CD8-positive, alpha-beta memory T cell (primary cell): ENCODE measurements around the gene KRTAP10-12. TPM values are rescaled to one million over a fixed set of nuclear protein-coding genes. Genes with fewer than 3 reads are reported as not detected.
A peak's percentile ranks its signal among the peaks of the same experiment; 100 is the strongest.
"Not testable (repeated sequence)": the region's sequence is repeated elsewhere in the genome, so short reads cannot be mapped to it uniquely, and the experiment has no call there.

ENCODE experiments used
- CTCF ChIA-PET: fragments of 350-600 bp; sonication (Branson Sonifier 250); formaldehyde crosslinking; loops from one replicate; lab custom pipeline; 2021; ENCODE audit warnings: antibody characterized with exemption; lab: Charles Lee
- POLR2A ChIA-PET: fragments of 350-600 bp; sonication (Branson Sonifier 250); formaldehyde crosslinking; loops from one replicate; lab custom pipeline; 2021; ENCODE audit warnings: antibody characterized with exemption; lab: Charles Lee
- DNase-seq, 5 donors: peaks; one replicate each; pipeline versions ENCODE4 v3.0.0 to v3.0.0-alpha.2; 2020 to 2022; ENCODE audit warnings: mixed read lengths in 1 of 5
- H3K27ac ChIP-seq: one replicate; pipeline ENCODE4 v1.7.0; 2013; ENCODE audit warnings: low read depth, mild to moderate bottlenecking, low read length, moderate library complexity
- H3K27me3 ChIP-seq: 2 replicates; pipeline ENCODE4 v1.7.0; 2013; ENCODE audit warnings: low read length, mild to moderate bottlenecking; ENCODE audit not compliant: insufficient read depth, poor library complexity, severe bottlenecking
- H3K36me3 ChIP-seq: 2 replicates; pipeline ENCODE4 v1.7.0; 2013; ENCODE audit warnings: mild to moderate bottlenecking, low read length, moderate library complexity; ENCODE audit not compliant: insufficient read depth
- H3K4me1 ChIP-seq: 2 replicates; pipeline ENCODE4 v1.7.0; 2013; ENCODE audit warnings: mild to moderate bottlenecking, low read length, moderate library complexity; ENCODE audit not compliant: insufficient read depth
- H3K4me3 ChIP-seq: 2 replicates; pipeline ENCODE4 v1.7.0; 2013; ENCODE audit warnings: mild to moderate bottlenecking, low read length
- H3K9me3 ChIP-seq: 2 replicates; pipeline ENCODE4 v1.7.0; 2013; ENCODE audit warnings: mild to moderate bottlenecking, low read length
- H3K27ac Mint-ChIP-seq, 8 donors: one replicate each; pipeline ENCODE4 v1.8.0; 2020 to 2021; ENCODE audit warnings: mixed read lengths in 8 of 8, mild to moderate bottlenecking in 6 of 8, inconsistent platforms in 3 of 8, moderate library complexity in 3 of 8
- H3K27me3 Mint-ChIP-seq, 2 donors: one replicate each; pipeline ENCODE4 v1.8.0; 2020 to 2021; ENCODE audit warnings: mixed read lengths in 2 of 2, mild to moderate bottlenecking in 1 of 2, moderate library complexity in 1 of 2
- H3K36me3 Mint-ChIP-seq, 3 donors: one replicate each; pipeline ENCODE4 v1.8.0; 2020 to 2021; ENCODE audit warnings: mixed read lengths in 3 of 3, inconsistent platforms in 1 of 3, mild to moderate bottlenecking in 1 of 3
- H3K4me1 Mint-ChIP-seq, 3 donors: one replicate each; pipeline ENCODE4 v1.8.0; 2020 to 2021; ENCODE audit warnings: mixed read lengths in 3 of 3, inconsistent platforms in 1 of 3, mild to moderate bottlenecking in 1 of 3
- H3K4me3 Mint-ChIP-seq, 7 donors: one replicate each; pipeline ENCODE4 v1.8.0; 2020 to 2021; ENCODE audit warnings: mixed read lengths in 7 of 7, mild to moderate bottlenecking in 6 of 7, moderate library complexity in 4 of 7, inconsistent platforms in 2 of 7
- H3K9me3 Mint-ChIP-seq, 5 donors: one replicate each; pipeline ENCODE4 v1.8.0; 2020 to 2022; ENCODE audit warnings: mixed read lengths in 5 of 5, mild to moderate bottlenecking in 3 of 5, moderate library complexity in 2 of 5, inconsistent platforms in 1 of 5
- polyA plus RNA-seq: library from polyadenylated mRNA; unstranded; fragments of 300-500 nt; fragmentation: Illumina TruSeq; gene quantifications from one replicate; pipeline ENCODE4 v1.2.3, GENCODE V29; 2021
- total RNA-seq, 2 experiments: library from RNA; stranded (reverse); gene quantifications; one replicate each; pipeline ENCODE4 v1.2.3, GENCODE V29; 2021

The KRTAP10-12 gene
- total and polyA plus RNA-seq, 3 experiments from 2014 or later: not detected

GRCh38 chr21:44658913-44659595 lies 37.9 kb upstream of the KRTAP10-12 start:
- peaks cover 8 to 22% (median 13%) of the 10 kb centered on the region in 3 donors for H3K36me3 Mint-ChIP-seq
- Histone ChIP-seq H3K36me3 (no peaks in the 10 kb centered on the region), H3K4me3 (peak overlapping the region; percentile 38), H3K27ac (peak overlapping the region; percentile 67), H3K4me1 (peaks cover 59% of the 10 kb centered on the region), H3K27me3 (no peaks in the 10 kb centered on the region), H3K9me3 (peaks cover 9% of the 10 kb centered on the region)
- peaks cover 0 to 6% of the 10 kb centered on the region in 2 donors for H3K27me3 Mint-ChIP-seq
- peak overlapping the region; percentile 91 to 99 (median 96) for H3K27ac Mint-ChIP-seq
- peaks cover 58 to 63% (median 60%) of the 10 kb centered on the region in 3 donors for H3K4me1 Mint-ChIP-seq
- peak overlapping the region; percentile 37 to 85 (median 71) for H3K4me3 Mint-ChIP-seq
- peak in 2 of 5 donors; percentile 45 to 62 for DNase-seq
- H3K9me3 Mint-ChIP-seq: peaks cover 8 to 31% (median 22%) of the 10 kb centered on the region in 5 donors
- POLR2A ChIA-PET: interaction anchor here (1.8 kb wide), 1 partner anchor 40 kb away, joined by 23 read pairs; no protein-coding TSS in a partner anchor
- CTCF ChIA-PET: interaction anchor here (0.9 to 2.1 kb wide), 4 partner anchors 10 to 149 kb away, joined by 3 to 7 read pairs (median 5); no protein-coding TSS in a partner anchor

- POLR2A ChIA-PET: not testable (repeated sequence)
Observed at GRCh38 chr21:44661567-44661966, 35.4 kb upstream of the KRTAP10-12 start.

DNA sequence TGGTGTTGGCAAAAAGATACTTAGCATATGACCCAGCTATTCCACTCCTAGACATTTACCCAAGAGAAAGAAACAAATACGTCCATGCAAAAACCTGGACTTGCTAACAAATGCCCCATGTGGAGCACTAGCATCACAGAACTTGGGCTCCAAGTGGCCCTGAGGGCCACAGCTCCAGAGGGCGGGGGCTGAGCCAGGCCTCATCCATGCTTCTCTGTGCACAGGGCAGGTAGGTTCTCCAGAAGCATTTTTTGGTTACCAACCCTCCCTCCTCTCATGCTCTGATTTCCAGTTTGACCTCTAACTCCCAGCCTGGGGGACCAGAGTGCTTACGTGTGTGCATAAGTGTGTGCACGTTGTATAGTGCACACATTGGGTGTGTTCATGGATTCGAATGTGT lies 32.3 kb upstream of the KRTAP10-12 start:
- peaks cover 4% of the 10 kb centered on the region for H3K4me1 ChIP-seq
- H3K27ac ChIP-seq: no peak overlapping the region
- no peaks in the 10 kb centered on the region for H3K9me3 ChIP-seq
- H3K4me3 ChIP-seq: no peak overlapping the region
- H3K27me3 Mint-ChIP-seq: peaks cover 4 to 6% of the 10 kb centered on the region in 2 donors
- H3K36me3 Mint-ChIP-seq: peaks cover 0 to 24% (median 6%) of the 10 kb centered on the region in 3 donors
- H3K27me3 ChIP-seq: no peaks in the 10 kb centered on the region
- H3K4me1 Mint-ChIP-seq: peaks cover 6 to 8% (median 7%) of the 10 kb centered on the region in 3 donors
- ChIA-PET CTCF (no interaction called here), POLR2A (no interaction called here)
- H3K27ac Mint-ChIP-seq: no peak overlapping the region
- H3K36me3 ChIP-seq: no peaks in the 10 kb centered on the region
- DNase-seq: no peak
- H3K9me3 Mint-ChIP-seq: peaks cover 0 to 18% (median 7%) of the 10 kb centered on the region in 5 donors
- H3K4me3 Mint-ChIP-seq: no peak overlapping the region

More at GRCh38 chr21:44661567-44661966, 35.4 kb upstream of the KRTAP10-12 start:
- H3K36me3 ChIP-seq, H3K9me3 ChIP-seq, H3K27ac ChIP-seq, H3K4me3 ChIP-seq, H3K4me3 Mint-ChIP-seq, H3K27me3 ChIP-seq, DNase-seq, H3K27me3 Mint-ChIP-seq, CTCF ChIA-PET: not testable (repeated sequence)
- H3K4me1 ChIP-seq: peaks cover 34% of the 10 kb centered on the region
- Mint-ChIP-seq H3K4me1 (peaks cover 38 to 39% (median 38%) of the 10 kb centered on the region in 3 donors), H3K36me3 (peaks cover 7 to 20% (median 8%) of the 10 kb centered on the region in 3 donors), H3K27ac (peak overlapping the region in 1 of 8 donors; percentile 6), H3K9me3 (peaks cover 4 to 22% (median 12%) of the 10 kb centered on the region in 5 donors)

- Mint-ChIP-seq H3K4me3 (no peak within 1 kb of the TSS), H3K9me3 (peaks cover 2 to 25% (median 9%) of the 10 kb centered on the region in 5 donors), H3K27ac (peak within 1 kb of the TSS in 1 of 8 donors; percentile 95), H3K4me1 (no peaks in the 10 kb centered on the region), H3K27me3 (peaks cover 5 to 6% of the 10 kb centered on the region in 2 donors), H3K36me3 (peaks cover 0 to 20% (median 4%) of the 10 kb centered on the region in 3 donors)
- H3K36me3 ChIP-seq: no peaks in the 10 kb centered on the region
- no peaks in the 10 kb centered on the region for H3K27me3 ChIP-seq
- no peaks in the 10 kb centered on the region for H3K4me1 ChIP-seq
- no peak for DNase-seq
- no peak within 1 kb of the TSS for H3K27ac ChIP-seq
- CTCF ChIA-PET: no interaction called here
- POLR2A ChIA-PET: interaction anchor here (0.5 to 0.7 kb wide), 2 partner anchors 31 to 1618 kb away, joined by 3 to 5 read pairs; no protein-coding TSS in a partner anchor
- no peaks in the 10 kb centered on the region for H3K9me3 ChIP-seq
- H3K4me3 ChIP-seq: no peak within 1 kb of the TSS
Observed at GRCh38 chr21:44666401-44667320, 30.3 kb upstream of the KRTAP10-12 start, which contains the start of gene KRTAP12-2. Gene KRTAP12-2, minus strand, starts transcription at chr21:44666927. Its CDS starts 41 bp downstream, at chr21:44666886.

- H3K9me3 ChIP-seq: no peaks in the 10 kb centered on the region
- Mint-ChIP-seq H3K9me3 (peaks cover 6 to 27% (median 16%) of the 10 kb centered on the region in 5 donors), H3K27ac (no peak overlapping the region), H3K4me1 (no peaks in the 10 kb centered on the region), H3K27me3 (peaks cover 4 to 6% of the 10 kb centered on the region in 2 donors), H3K36me3 (peaks cover 0 to 21% (median under 1%) of the 10 kb centered on the region in 3 donors), H3K4me3 (no peak overlapping the region)
- no peak for DNase-seq
- H3K36me3 ChIP-seq: no peaks in the 10 kb centered on the region
- H3K27me3 ChIP-seq: no peaks in the 10 kb centered on the region
- ChIA-PET CTCF (no interaction called here), POLR2A (interaction anchor here (0.7 kb wide), 1 partner anchor 30 kb away, joined by 5 read pairs; no protein-coding TSS in a partner anchor)
- no peak overlapping the region for H3K27ac ChIP-seq
- no peak overlapping the region for H3K4me3 ChIP-seq
- no peaks in the 10 kb centered on the region for H3K4me1 ChIP-seq
Observed at GRCh38 chr21:44667612-44668011, 29.4 kb upstream of the KRTAP10-12 start.

DNA sequence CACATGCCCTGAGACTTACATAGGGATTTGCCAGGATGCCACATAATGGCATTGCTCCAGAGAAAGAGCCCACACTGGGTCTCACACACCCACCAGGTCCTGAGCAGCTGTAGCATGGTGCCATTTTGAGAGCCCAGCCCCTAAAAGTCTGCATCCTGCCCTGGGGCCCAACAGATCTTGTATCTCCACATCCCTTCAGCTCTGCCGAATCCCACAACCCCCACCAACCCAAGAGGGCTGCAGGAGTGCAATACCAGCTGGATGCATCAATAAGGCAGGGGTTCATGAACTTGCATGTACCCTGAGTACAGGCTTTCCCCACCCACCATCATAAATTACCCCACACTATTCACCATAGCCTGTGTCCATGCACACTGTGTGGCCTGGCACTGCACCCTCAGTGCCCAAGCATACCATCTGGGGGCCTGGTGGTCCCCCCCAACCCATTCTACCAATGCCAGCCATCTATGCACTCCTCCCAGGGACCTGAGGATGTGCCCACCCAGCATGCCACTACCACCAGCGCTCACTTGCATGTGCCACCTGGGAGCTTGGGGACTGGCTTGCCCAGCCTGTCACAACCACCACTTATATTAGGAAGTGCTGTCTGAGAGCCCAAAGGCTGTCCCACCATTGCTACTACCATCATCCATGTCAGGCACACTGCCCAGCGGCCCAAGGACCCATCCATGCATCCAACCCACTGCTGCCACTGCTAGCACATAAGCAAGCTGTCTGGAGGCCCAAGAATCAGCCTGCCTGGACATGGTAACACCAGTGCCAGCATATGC lies 26.1 kb upstream of the KRTAP10-12 start:
- DNase-seq: no peak
- peaks cover 4 to 6% of the 10 kb centered on the region in 2 donors for H3K27me3 Mint-ChIP-seq
- peaks cover 0 to 38% (median 3%) of the 10 kb centered on the region in 3 donors for H3K36me3 Mint-ChIP-seq
- peak overlapping the region in 1 of 8 donors; percentile 54 for H3K27ac Mint-ChIP-seq
- H3K4me3 Mint-ChIP-seq: no peak overlapping the region
- Histone ChIP-seq H3K27me3 (no peaks in the 10 kb centered on the region), H3K4me3 (no peak overlapping the region), H3K4me1 (no peaks in the 10 kb centered on the region), H3K9me3 (no peaks in the 10 kb centered on the region), H3K27ac (no peak overlapping the region), H3K36me3 (no peaks in the 10 kb centered on the region)
- H3K9me3 Mint-ChIP-seq: peaks cover 14 to 35% (median 29%) of the 10 kb centered on the region in 5 donors
- ChIA-PET CTCF (no interaction called here), POLR2A (no interaction called here)
- H3K4me1 Mint-ChIP-seq: peaks cover 0 to 1% (median 0%) of the 10 kb centered on the region in 3 donors

DNA sequence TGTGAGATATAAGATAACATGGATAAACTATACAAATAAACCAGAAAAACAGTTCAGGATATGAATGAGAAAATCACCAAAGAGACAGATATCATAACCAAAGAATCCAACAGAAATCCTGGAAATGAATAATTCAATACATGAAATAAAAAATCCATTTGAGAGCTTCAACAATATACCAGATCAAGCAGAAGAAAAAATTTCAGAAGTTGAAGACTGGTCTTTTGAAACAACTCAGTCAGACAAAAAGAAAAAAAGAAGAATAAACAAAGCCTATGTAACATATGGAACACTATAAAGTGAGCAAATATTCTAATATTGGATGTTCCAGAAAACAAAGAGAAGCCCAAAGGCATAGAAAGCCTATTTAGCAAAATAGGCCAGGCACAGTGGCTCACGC lies 25.1 kb upstream of the KRTAP10-12 start:
- Mint-ChIP-seq H3K27me3 (peaks cover 1 to 6% of the 10 kb centered on the region in 2 donors), H3K36me3 (peaks cover 0 to 39% (median 3%) of the 10 kb centered on the region in 3 donors), H3K9me3 (peaks cover 14 to 35% (median 29%) of the 10 kb centered on the region in 5 donors), H3K4me1 (peaks cover 0 to 1% (median 0%) of the 10 kb centered on the region in 3 donors), H3K27ac (no peak overlapping the region), H3K4me3 (no peak overlapping the region)
- H3K27me3 ChIP-seq: no peaks in the 10 kb centered on the region
- no peaks in the 10 kb centered on the region for H3K9me3 ChIP-seq
- ChIA-PET POLR2A (no interaction called here), CTCF (no interaction called here)
- H3K4me1 ChIP-seq: no peaks in the 10 kb centered on the region
- no peak overlapping the region for H3K27ac ChIP-seq
- H3K36me3 ChIP-seq: no peaks in the 10 kb centered on the region
- no peak for DNase-seq
- no peak overlapping the region for H3K4me3 ChIP-seq
